ENCODE measurements around the gene DISC1. TPM values are rescaled to one million over a fixed set of nuclear protein-coding genes. Genes with fewer than 3 reads are reported as not detected.

Gene DISC1
- total RNA-seq, 1 experiment from 2014 or later = 2.1 TPM

DNA sequence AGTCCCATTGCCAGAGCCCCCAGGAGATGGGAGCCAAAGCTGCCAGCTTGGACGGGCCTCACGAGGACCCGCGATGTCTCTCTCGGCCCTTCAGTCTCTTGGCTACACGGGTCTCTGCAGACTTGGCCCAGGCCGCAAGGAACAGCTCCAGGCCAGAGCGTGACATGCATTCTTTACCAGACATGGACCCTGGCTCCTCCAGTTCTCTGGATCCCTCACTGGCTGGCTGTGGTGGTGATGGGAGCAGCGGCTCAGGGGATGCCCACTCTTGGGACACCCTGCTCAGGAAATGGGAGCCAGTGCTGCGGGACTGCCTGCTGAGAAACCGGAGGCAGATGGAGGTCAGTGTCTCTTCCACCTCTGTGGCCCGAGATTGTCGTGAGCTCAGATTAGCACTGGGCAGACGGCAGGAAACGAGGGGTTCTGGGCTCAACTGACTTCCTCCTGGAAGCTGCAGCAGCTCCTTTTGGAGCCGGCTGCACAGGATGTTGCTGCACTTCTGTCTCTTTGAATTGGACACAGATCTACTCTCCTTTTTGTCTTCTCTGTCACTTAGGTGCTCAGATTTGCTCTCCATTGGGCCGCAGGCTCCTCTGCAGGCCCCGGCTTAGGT, 68.0 kb downstream of the DISC1 start:
- Mint-ChIP-seq H3K27me3 (ENCODE audit: insufficient read depth, unreplicated experiment) (no peaks in the 10 kb centered on the region), H3K9me3 (ENCODE audit: unreplicated experiment) (no peaks in the 10 kb centered on the region), H3K36me3 (ENCODE audit: insufficient read depth, unreplicated experiment) (no peaks in the 10 kb centered on the region), H3K27ac (ENCODE audit: low read depth, unreplicated experiment) (no peak overlapping the region), H3K4me1 (ENCODE audit: insufficient read depth, unreplicated experiment) (peaks cover 3% of the 10 kb centered on the region), H3K4me3 (ENCODE audit: unreplicated experiment) (no peak overlapping the region)
- intact Hi-C loops (cut with micrococcal nuclease) = no loop called here
- ChIA-PET POLR2A (interaction anchor here (0.6 to 1.2 kb wide), 2 partner anchors 24 to 44 kb away, joined by 3 read pairs; no protein-coding TSS in a partner anchor), CTCF (no interaction called here)
- TF ChIP-seq, protein P1, sequence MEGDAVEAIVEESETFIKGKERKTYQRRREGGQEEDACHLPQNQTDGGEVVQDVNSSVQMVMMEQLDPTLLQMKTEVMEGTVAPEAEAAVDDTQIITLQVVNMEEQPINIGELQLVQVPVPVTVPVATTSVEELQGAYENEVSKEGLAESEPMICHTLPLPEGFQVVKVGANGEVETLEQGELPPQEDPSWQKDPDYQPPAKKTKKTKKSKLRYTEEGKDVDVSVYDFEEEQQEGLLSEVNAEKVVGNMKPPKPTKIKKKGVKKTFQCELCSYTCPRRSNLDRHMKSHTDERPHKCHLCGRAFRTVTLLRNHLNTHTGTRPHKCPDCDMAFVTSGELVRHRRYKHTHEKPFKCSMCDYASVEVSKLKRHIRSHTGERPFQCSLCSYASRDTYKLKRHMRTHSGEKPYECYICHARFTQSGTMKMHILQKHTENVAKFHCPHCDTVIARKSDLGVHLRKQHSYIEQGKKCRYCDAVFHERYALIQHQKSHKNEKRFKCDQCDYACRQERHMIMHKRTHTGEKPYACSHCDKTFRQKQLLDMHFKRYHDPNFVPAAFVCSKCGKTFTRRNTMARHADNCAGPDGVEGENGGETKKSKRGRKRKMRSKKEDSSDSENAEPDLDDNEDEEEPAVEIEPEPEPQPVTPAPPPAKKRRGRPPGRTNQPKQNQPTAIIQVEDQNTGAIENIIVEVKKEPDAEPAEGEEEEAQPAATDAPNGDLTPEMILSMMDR (IDR thresholded peaks at IDR 0.05; ENCODE audit: unreplicated experiment) = no peak
- BruUV-seq (replicated peaks) = no TSS peak
- no peak for DNase-seq (ENCODE audit: unreplicated experiment)

DNA sequence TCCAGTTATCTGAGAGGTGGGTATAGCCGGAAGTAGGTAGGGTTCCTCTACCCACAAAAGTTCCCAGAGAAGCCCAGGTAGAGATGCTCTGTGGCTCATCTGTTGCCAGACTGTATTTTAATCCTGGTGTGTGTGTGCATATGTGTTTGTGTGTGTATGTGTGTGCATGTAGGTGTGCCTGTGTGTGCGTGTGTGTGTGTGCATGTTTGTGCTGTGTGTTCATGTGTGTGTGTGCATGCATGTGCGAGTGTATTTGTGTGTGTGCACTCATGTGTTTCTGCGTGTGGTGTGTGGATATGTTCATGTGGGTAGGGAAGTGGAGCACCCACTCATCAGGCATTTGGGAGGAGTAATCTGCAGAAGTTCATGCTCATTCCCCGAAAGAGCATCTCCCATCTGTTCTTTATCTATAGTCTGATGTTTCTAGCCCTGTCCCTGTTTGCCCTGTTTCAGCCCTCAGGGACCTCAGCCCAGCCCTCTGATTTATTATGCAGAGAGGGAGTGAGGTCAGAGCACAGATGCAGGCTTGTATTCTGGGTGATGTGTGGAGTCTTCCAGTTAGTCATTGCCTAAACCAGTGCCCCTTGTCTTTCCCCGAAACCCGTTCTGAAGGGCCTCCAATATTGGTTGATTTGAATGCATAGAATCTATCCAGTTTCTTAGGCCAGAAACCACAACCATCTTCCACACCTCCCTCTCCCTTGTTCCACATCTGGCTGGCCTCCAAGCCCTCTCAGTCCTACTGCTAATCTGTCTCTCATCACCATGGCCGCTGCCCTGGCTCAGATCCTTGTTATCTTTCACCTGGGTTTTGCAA, 69.1 kb downstream of the DISC1 start:
- Mint-ChIP-seq H3K27me3 (ENCODE audit: insufficient read depth, unreplicated experiment) (no peaks in the 10 kb centered on the region), H3K36me3 (ENCODE audit: insufficient read depth, unreplicated experiment) (no peaks in the 10 kb centered on the region), H3K4me3 (ENCODE audit: unreplicated experiment) (no peak overlapping the region), H3K27ac (ENCODE audit: low read depth, unreplicated experiment) (no peak overlapping the region), H3K9me3 (ENCODE audit: unreplicated experiment) (no peaks in the 10 kb centered on the region), H3K4me1 (ENCODE audit: insufficient read depth, unreplicated experiment) (peaks cover 9% of the 10 kb centered on the region)
- no TSS peak for BruUV-seq (replicated peaks)
- intact Hi-C loops (cut with micrococcal nuclease) = no loop called here
- TF ChIP-seq, protein P1 (IDR thresholded peaks at IDR 0.05; ENCODE audit: unreplicated experiment) = no peak
- ChIA-PET CTCF (interaction anchor here (0.7 kb wide), 1 partner anchor 1497 kb away, joined by 3 read pairs; no protein-coding TSS in a partner anchor), POLR2A (no interaction called here)
- DNase-seq (ENCODE audit: unreplicated experiment) = no peak

DNA sequence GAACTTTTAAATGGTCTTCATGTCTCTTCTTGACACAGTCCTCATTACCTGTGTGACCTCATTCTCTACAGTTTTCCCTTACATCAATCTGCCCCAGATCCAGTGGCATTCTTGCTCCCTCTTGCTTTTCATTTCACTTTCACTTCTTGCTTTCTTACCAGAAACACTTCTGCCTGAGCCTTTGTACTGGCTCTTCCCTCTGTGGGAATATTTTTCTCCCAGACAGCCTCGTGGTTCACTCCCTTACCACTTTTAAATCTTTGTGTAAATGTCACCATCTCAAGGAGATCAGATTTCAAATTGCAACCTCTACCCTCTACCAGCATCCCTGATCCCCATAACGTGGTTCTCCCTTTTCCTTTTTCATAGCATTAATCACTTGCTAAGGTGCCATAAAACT, 73.2 kb downstream of the DISC1 start:
- no peaks in the 10 kb centered on the region for H3K9me3 Mint-ChIP-seq (ENCODE audit: unreplicated experiment)
- DNase-seq (ENCODE audit: unreplicated experiment) = no peak
- H3K27me3 Mint-ChIP-seq (ENCODE audit: insufficient read depth, unreplicated experiment) = no peaks in the 10 kb centered on the region
- ChIA-PET CTCF (no interaction called here), POLR2A (no interaction called here)
- H3K4me1 Mint-ChIP-seq (ENCODE audit: insufficient read depth, unreplicated experiment) = peaks cover 18% of the 10 kb centered on the region
- no peak overlapping the region for H3K4me3 Mint-ChIP-seq (ENCODE audit: unreplicated experiment)
- intact Hi-C loops (cut with micrococcal nuclease) = no loop called here
- TF ChIP-seq, protein P1 (IDR thresholded peaks at IDR 0.05; ENCODE audit: unreplicated experiment) = no peak
- no peaks in the 10 kb centered on the region for H3K36me3 Mint-ChIP-seq (ENCODE audit: insufficient read depth, unreplicated experiment)
- no peak overlapping the region for H3K27ac Mint-ChIP-seq (ENCODE audit: low read depth, unreplicated experiment)
- no TSS peak for BruUV-seq (replicated peaks)

DNA sequence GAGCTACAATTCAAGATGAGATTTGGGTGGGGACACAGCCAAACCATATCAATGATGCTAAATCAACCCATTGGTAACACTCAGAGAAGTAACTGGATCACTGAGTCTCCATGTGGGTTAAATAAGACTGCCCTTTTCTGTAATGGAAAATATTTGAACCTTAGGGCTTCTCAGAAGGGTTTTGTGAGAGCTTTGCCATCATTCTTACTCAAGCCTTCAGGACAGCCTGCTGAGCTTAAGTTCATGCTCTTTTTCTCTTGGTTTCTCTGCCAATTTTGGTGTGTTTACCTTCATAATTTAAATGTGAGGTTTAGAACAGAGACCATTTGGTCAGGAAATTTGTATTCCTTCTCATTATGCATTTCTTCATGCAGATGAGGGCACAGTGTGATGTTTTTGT, 74.7 kb downstream of the DISC1 start:
- no peak overlapping the region for H3K27ac Mint-ChIP-seq (ENCODE audit: low read depth, unreplicated experiment)
- ChIA-PET CTCF (interaction anchor here (0.6 to 1.1 kb wide), 3 partner anchors 9 to 489 kb away, joined by 3 to 4 read pairs (median 4); no protein-coding TSS in a partner anchor), POLR2A (no interaction called here)
- peaks cover 10% of the 10 kb centered on the region for H3K27me3 Mint-ChIP-seq (ENCODE audit: insufficient read depth, unreplicated experiment)
- intact Hi-C loops (cut with micrococcal nuclease) = no loop called here
- H3K4me3 Mint-ChIP-seq (ENCODE audit: unreplicated experiment) = no peak overlapping the region
- TF ChIP-seq, protein P1 (IDR thresholded peaks at IDR 0.05; ENCODE audit: unreplicated experiment) = no peak
- H3K36me3 Mint-ChIP-seq (ENCODE audit: insufficient read depth, unreplicated experiment) = no peaks in the 10 kb centered on the region
- no peak for DNase-seq (ENCODE audit: unreplicated experiment)
- no TSS peak for BruUV-seq (replicated peaks)
- peaks cover 18% of the 10 kb centered on the region for H3K4me1 Mint-ChIP-seq (ENCODE audit: insufficient read depth, unreplicated experiment)
- H3K9me3 Mint-ChIP-seq (ENCODE audit: unreplicated experiment) = no peaks in the 10 kb centered on the region

Measured in MCF 10A (cell line).